GM19455 (cell line): ENCODE results near the gene ARHGAP31.
A peak's percentile ranks its signal among the peaks of the same experiment; 100 is the strongest.

Experiments used
- ATAC-seq: cut with Tn5 transposase; IDR thresholded peaks from one replicate; pipeline ENCODE4 v1.9.1; 2021; ENCODE audit not compliant: unreplicated experiment

Gene ARHGAP31

DNA sequence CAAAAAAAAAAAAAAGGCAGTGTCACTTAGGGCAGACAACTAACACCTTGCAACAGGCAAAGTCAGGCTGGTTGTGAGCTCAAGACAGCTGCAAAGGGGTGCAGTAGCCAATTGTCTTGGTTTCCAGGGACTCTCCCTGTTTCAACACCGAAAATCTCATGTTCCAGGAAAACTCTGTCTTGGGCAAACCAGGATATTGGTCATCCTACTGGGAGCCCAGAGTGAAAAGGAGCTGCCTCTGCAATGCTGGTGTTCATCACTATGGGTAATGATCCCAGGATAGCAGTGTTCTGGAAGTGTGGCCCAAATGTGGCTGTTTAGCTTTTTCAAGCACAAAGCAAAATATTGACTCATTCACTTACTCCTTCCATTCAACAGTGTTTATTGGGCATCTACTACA lies 82.6 kb downstream of the ARHGAP31 start:
- no peak for ATAC-seq

DNA sequence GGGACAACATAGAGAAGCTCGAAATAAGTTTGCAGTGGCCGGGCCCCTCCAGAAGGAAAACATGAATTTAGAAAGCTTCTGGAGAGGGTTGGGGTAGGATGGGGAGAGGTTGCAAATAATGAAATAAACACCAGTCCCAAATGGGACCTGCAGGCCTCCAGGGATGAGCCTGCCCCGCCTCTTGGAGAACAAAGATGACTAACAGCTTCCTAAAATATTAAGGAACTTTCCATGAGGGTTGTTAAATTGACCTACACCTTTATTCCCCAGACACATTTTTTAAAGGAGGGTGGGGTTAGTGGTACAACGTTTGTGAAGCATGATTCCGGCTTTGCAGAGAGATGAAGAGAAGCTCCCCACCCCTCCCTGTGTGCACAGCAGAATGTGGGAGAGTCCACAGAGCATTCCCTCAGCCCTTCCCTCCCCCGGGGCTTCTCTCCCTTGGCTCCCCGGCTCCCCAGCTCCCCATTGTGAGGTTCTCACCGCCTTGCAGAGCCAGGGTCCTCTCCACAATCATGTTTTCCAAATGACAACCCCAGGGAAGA lies 84.1 kb downstream of the ARHGAP31 start:
- no peak for ATAC-seq

- no peak for ATAC-seq
Measured at GRCh38 chr3:119380697-119381096, 86.5 kb downstream of the ARHGAP31 start.

DNA sequence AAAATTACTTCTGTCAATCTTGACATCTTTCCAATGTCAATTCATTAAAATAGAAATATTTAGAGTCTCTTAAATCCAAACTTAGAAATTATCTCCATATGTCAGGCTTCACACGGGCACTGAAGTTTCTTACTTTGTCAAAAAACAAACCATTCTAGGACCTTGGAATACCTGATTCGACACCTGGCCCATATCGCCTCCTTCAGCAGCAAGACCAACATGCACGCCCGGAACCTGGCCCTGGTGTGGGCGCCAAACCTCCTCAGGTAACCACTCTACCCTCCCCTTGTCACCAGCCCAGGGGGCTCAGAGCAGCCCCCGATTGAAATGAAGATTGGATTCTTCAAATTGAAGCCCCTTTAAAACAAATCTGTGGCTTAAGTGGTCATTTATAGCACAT lies 88.0 kb downstream of the ARHGAP31 start:
- no peak for ATAC-seq

- no peak for ATAC-seq
Measured at GRCh38 chr3:119388577-119388976, 94.4 kb downstream of the ARHGAP31 start.

GRCh38 chr3:119395923-119396358 lies 101.8 kb downstream of the ARHGAP31 start:
- peak; percentile 75 for ATAC-seq

- ATAC-seq, result no peak
Measured at GRCh38 chr3:119396870-119397269, 102.7 kb downstream of the ARHGAP31 start.

GRCh38 chr3:119400466-119400865 lies 106.3 kb downstream of the ARHGAP31 start:
- no peak for ATAC-seq

- ATAC-seq, result peak; percentile 41
Measured at GRCh38 chr3:119401069-119401468, 106.9 kb downstream of the ARHGAP31 start.

DNA sequence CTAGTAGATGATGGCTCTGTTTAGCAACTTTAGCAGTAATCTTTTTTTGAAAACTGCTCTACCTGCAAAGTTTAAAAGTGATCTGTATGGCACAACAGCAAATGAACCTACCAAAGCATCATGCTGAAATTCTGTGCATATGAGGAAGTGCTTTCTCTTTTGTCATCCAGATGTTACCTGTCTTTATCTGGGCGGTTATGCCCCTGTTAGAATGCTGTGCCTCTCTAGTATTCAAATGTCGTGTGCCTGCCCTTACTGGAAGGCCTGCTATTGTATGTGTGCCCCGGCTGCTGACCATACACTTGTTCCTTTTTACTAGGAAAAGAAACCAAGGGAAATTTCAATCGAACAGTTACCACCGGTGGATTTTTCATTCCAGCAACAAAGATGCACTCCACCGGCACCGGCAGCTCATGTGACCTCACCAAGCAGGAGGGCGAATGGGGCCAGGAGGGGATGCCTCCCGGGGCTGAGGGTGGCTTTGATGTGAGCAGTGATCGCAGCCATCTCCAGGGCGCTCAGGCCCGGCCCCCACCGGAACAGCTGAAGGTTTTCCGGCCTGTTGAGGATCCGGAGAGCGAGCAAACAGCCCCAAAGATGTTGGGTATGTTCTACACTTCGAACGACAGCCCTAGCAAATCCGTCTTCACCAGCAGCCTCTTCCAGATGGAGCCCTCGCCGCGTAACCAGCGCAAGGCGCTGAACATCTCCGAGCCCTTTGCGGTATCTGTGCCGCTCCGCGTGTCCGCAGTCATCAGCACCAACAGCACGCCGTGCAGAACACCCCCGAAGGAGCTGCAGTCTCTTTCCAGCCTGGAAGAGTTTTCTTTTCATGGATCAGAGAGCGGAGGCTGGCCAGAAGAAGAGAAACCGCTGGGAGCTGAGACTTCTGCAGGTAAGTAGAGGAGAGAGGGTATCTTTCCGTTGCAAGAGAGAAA lies 107.6 kb downstream of the ARHGAP31 start:
- peak; percentile 65 for ATAC-seq

- ATAC-seq, result no peak
Measured at GRCh38 chr3:119402791-119403190, 108.6 kb downstream of the ARHGAP31 start.

DNA sequence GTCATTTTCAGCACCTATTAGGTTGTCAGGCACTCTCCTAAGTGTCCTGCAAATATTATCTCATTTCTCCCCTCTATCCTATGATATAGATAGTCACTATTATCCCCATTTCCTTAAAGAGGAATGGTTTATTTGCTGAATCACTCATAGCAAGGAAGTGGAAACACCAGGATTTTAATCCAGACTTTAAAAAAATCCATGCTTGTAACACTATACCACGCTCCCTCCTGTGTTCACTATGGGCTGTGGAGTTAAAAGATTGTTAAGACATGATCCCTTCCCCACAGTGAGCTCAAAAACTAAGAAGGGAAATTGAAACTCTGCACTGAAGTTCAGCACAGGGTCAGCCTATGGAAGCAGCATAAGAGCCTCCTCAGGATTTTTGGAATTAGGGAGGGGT lies 109.0 kb downstream of the ARHGAP31 start:
- no peak for ATAC-seq

- ATAC-seq, result no peak
Measured at GRCh38 chr3:119405315-119405714, 111.1 kb downstream of the ARHGAP31 start.

DNA sequence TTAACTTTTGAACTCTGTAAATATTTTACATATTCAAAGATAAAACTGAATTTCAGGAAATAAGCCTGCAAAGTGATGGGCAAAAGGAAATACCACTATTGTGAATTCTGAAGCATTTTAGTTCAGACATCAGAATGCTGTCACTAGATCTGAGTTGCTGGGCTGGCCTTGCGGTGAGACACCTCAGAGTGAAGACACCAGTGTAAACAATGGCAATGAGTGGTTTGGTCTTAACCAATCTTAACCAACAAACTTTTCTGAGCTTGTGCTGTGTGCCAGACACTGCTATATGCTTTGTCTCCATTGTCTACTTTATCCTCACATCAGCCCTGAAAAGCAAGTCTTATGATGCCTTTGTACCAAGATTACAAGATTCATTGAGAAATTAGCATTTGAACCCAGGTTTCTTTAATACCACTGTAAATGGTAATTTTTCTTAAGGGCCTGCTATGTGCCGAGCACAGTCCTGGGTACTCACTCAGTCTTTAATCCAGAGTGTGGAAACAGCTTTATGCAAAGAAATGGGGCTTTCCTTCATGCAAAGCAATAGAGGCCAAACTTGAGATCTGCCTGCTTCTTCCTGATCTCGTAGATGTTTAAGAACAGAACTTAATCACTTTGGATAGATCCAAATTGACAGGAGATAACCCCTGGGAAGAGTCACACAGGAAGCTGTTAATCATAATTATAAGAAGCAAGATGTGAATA lies 114.2 kb downstream of the ARHGAP31 start:
- peak; percentile 55 for ATAC-seq

DNA sequence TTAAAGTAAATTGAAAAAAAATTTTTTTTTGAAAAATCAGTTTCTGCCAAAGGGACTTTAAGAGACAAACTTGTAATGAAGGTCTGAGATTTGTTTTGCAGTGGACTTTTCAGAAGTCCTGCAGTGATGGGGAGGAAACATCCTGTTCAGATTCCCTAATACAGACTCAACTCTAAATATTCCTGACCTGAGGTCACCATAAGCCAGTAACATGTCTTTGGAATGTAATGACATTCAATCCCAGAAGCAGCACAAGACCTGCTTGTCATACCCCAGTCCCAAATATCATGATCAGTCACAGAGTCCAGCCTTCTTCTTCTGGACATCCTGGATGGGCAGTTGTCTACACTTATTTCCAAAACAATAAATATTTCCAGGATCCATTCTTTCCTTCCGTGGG lies 115.7 kb downstream of the ARHGAP31 start:
- ATAC-seq, result no peak

GRCh38 chr3:119413603-119414280 lies 119.6 kb downstream of the ARHGAP31 start:
- ATAC-seq, result no peak

GRCh38 chr3:119416873-119417272 lies 122.7 kb downstream of the ARHGAP31 start:
- ATAC-seq, result no peak

- ATAC-seq, result no peak
Measured at GRCh38 chr3:119417771-119418512, 123.8 kb downstream of the ARHGAP31 start.

DNA sequence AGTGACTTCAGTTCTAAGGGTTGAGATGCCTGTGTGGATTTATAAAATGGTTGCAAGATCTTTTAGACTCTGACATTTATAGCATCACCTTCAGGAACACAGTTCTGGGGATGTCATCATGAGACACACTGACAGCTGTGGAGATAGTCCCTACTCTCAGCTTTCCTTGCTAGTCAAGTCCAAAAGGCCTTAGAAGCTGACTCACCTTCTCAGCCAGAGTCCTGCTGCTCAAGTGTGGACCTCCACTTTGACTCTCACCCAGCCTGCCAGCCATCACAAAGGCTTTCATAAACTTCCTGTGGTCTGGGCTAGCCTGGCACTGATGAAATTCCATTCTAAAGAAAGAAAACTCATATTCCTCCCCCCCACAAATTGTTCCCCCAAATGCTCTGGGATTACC lies 124.5 kb downstream of the ARHGAP31 start:
- no peak for ATAC-seq

DNA sequence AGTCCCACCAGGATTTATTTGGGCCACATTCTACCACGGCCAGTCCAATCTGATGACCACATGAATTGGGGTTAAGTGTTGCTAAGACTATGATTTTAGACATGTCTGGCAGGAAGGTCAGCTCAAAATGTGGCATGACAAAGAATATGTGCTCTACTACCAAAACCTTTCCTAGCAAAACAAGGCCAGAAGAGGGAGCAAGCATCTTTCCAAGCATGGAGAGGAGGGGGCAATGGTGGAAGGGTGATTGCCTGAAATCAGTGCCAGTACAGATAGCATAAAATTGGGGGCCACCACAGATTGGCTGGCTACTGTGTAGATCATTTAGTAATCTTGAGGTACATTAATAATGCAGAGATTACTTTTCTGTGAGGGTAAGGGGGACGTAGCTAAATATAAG lies 126.0 kb downstream of the ARHGAP31 start:
- ATAC-seq, result no peak

GRCh38 chr3:119427669-119428068 lies 133.5 kb downstream of the ARHGAP31 start:
- ATAC-seq, result no peak
